GM18951 (cell line): ENCODE data around the gene NELFB.

Source experiments
- POLR2A ChIP-seq: IDR thresholded peaks from 4 replicates; pipeline ENCODE4 v1.6.1; 2011; ENCODE audit warnings: mild to moderate bottlenecking; ENCODE audit not compliant: insufficient read length, insufficient read depth; ENCODE audit errors: extremely low read depth
- in situ Hi-C: fragments of 300-500 bp; cut with MboI; formaldehyde crosslinking; loops from one replicate; pipeline ENCODE4 v1.12.0; 2022; ENCODE audit warnings: low sequenced_read_pairs, mixed read lengths, inconsistent platforms; ENCODE audit not compliant: unreplicated experiment

Gene NELFB

DNA sequence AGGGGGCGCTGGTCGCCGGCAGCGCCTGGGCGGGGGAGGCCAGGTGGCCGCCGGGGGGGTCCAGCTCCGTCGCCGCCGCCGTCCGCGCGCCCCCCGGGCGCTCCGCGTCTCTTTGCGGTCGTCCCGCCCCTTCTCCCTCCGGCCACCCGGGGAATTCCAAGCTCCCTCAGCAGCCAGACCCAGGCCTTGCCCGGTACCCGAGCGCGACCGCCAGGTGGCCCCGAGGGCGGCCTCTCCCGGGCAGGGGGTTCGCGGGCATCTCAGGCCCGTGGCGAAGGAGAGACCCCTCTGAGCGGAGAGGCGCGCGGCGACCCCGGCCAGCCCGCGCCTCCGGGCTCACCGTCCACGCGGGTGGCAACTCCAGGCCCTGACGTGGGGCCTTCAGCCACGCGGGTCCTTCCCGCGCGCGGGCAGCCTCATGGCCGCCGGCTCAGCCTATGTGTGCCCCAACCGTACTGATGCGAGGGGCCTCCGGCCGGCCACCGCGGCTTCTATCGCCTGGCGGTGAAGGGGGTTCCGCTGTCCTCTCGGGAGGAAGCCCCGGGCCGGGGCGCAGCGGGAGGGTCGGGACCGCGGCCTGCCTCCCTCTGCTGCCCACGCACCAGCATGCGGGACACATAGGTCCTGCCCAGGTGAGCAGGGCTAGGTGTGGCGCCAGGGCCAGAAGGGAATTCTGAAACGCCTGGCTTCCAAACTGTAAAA is 47.5 kb downstream of the NELFB start:
- no peak for TF ChIP-seq POLR2A

DNA sequence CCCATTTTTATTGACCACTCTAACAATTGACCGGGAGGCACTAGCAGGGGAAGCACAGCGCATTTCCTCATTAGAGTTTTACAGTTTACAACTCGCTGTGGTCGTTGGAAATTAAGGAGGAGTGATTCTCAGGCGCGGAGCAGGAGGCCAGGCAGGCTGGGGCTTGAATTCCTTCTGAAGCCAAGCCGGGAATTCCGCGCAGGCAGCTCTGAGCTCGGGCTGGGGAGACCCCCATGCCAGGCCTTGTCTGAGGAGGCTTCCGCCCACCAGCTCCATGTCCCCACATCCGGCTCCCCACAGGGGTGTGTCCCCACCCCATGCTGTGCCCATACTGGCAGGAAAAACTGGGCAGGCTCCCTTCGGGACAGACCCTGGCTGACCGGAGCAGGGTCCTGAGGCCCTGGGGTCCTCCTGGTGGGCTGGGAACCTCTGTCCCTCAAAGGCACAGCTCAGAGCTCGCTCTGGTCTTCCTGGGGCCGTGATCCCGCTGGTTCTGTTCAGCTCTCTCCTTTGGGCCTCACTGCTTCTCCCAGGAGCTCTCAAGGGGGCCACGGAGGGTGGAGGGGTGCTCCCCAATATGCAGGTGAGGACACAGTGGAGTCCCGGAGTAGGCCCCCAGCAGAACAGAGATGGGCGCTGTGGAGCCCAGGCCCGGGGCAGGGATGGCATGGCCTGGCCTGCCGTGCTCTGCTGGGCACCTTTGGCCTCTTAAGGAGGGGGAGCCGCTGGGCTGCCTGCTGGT is 48.2 kb downstream of the NELFB start:
- in situ Hi-C loops, result no loop called here
- no peak for TF ChIP-seq POLR2A

More for the DNA sequence above, 47.5 kb downstream of the NELFB start:
- in situ Hi-C loops, result no loop called here

DNA sequence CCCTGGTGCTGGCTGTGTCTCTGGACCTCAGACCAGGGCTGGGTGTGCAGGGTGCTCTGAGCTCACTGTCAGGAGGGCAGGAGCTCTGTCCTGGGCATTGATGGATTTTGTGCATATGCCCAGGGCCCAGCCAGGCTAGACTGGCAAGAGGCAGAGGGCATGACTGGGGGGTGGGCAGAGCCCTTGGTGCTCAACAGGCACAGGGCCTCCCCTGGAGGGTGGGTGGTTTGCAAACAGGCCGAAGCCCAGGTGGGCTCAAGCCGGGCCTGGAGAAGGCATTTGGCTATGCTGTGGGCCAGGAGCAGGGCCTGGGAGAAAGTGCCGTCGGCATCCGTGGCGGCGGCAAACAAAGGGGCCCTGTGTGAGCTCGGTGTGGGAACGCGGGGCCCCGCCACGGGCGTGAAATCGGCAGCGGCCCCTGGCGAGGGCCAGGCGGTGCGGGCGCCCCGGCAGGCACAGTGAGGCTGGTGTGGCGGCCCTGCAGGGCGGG is 48.8 kb downstream of the NELFB start:
- no peak for TF ChIP-seq POLR2A
- in situ Hi-C loops, result no loop called here

DNA sequence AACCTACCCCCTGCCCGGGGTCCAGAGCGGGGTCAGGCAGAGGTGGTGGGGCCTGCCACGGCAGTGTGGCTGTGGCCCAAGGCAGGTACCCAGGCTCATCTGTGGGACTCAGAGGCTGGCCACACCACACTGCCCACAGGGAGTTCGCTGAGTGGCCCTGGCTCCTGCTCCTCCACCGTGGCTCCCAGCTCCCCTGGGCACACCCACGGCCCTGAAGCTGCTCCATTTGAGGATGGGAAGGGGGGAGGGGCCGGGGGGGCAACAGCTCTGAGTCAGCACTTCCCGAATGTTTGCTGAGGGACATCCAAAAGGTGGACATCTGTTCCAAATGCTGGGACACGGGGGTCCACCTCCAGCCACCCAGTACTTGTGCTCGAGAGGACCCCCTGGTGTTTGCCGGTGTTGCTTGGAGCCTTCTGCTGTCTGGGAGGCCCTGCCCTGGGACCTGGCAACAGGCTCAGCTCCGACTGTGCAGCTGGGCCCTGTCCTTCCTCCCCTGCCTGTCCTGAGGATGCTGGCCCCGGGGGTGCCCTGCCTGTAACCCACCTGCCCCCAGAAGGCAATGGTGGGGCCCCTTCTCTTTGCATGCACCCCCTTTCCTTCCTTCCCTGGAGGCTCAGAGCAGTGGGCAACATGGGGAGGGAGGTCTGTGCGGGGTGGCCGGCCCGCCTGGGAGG is 49.4 kb downstream of the NELFB start:
- TF ChIP-seq POLR2A, result no peak
- in situ Hi-C loops, result no loop called here

DNA sequence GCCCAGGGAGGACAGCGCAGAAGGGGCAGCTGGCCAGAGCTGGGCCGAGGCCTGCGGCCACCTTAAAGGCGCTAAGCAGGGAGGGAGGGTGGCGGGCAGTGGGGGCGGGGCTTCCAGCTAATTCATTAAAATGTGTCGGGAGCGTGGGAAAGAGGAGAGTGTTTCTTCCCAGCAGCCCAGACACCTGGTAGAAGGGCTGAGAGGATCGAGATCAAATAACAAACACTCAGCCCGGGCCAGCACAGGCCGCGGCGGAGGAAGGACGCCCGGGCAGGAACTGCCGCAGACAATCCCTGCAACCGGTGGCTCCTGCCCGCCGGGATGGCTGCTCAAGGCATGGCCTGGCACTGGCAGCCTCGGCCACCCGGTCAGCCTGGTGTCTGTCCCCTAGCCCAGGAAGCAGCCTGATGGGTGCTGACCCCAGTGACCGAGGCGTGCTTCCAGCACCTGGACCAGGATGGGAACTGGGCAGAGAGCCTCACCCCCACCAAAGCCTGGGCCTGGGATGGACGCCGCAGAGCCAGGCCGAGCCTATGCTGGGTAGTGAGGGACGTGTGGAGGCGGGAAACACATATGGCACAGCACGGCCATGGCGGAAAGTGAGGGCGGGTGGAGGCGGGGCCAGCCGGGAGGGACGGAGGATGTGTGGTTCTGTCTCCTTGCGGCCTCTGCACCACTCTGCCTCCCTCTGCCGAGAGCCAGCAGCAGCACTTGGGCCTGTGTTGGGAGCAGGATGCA is 50.1 kb downstream of the NELFB start:
- in situ Hi-C loops, result no loop called here
- TF ChIP-seq POLR2A, result no peak

DNA sequence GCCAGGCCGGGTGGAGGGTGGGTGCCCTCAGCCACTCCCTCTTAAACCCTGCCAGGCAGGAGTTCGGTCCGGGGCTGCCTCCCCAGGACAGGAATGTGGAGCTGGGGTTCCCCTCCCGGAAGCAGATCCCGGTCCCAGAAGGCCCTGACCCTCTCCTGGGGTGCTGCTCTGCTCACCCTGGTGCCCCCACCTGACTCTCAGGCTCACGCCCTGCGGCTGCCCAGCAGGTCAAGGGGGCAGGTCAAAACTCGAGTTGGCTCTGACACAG is 50.6 kb downstream of the NELFB start:
- TF ChIP-seq POLR2A, result no peak
- in situ Hi-C loops, result no loop called here

DNA sequence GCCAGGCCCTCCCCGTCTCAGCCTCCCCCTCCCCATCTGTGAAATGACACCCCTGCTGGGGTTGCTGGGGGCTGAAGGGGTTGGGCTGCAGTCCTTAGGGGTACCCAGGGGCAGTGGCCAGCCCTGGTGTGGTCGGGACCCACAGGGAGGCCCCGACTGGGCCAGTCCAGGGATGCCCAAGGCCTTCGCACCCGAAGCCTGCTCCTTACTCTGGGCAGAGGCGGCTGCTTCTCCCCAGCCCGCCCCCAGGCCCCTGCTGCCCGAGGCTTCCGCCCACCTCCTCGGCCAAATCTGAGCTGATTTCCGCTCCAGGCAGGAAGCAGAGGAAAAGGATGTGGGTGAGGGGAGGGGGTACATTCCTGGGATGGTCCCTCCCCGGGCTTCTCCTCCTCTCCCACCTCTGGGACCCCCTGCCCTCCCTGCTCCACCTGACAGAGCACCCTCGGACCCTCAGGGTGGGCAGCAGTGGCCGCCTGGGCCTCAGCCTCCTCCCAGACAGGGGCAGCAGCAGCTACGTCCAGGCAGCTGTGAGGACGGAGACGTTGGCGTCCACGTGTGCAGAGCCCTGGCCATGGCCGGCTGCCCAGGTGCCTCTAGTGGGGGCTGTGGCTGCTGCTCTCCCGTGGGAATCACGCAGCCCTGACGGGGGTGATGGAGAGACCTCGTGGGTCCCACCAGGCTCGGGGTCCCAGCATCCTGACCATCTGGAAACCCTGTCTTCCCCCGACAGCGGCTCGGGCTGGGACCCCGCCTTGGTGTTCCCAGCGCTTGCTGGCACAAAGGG is 51.1 kb downstream of the NELFB start:
- TF ChIP-seq POLR2A, result no peak
- in situ Hi-C loops, result no loop called here

DNA sequence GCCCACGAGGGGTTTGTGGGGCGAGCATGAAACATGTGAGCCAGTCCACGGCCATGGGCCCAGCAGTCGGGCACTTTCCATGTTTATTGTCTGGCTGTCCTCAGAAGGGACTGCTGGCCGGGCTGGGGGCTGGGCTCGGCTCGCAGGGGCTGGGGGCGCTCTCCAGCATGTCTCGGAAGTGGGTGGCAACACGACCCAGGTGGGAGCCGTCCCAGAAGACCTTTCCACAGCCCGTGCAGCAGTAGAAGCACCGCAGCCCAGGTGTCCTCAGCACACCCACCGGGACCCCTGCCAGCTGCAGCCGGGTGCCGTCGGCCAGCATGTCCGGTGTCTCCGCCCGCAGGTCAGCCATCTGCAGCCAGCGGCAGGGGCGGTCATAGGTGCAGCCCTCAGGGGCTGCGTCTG is 51.7 kb downstream of the NELFB start:
- TF ChIP-seq POLR2A, result no peak
- in situ Hi-C loops, result no loop called here

DNA sequence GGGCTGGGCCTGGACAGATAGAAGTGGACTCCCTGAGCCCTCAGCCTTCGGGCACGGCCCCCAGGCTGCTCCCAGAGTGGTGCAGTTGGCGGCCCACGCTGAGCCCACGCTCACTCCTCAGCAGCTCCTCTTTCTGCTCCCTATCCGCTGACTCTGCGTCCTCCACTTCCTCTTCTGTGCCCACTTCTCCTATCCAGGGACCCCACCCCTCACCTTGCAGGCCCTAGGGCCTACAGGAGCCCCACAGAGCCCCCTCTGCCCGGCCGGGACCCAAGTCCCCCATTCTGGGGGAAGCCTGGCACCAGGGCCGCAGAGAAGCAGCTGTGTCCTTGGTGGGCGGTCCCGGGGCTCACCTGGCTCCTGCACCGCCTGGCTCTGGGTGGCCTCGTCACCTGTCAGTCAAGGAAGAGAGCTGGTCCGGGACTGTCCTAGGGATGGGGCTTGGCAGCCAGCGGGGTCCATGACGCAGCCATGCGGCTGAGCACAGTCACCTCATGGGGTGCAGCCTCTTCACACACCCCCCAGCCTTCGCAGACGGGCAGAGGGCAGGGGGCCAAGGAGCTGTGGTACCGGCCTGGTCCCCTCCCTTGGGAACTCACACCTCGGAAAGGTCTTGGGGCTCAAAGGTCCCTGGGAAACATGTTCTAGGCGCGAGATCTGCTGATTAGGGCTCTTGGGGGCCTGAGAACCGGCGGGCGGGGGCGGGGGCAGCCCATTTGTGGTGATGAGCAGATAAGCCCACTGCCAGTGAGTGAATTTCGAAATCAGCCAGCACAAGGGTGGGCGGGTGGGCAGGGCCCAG is 52.3 kb downstream of the NELFB start:
- TF ChIP-seq POLR2A, result no peak

DNA sequence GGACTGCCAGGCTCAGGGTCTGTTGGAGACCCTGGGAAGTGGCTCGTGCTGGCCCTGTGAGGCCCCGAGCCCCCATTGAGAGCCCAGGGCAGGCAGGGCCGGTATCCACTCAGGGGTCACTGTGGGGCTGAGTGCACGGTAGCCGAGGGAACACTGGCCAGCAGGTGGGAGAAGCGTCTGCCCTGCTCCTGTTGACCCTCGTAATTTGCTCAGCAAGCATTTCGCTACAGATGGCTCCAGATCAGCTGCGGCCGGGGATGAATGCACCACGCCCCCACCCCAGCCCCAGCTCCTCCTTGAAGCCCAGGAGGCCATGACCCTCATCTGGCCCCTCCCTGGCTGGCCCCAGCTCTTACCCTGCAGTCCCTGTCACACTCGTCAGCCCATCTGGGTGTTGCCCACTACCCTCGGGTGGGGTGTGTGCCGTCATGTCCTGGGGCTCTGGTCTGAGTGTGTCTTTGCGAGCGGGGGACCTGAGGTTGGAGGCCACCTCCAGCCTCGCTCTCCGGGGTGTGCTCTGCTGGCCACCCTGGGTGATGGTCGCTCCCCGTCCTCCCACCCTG is 53.0 kb downstream of the NELFB start:
- TF ChIP-seq POLR2A, result no peak
- in situ Hi-C loops, result no loop called here

More for the DNA sequence above, 52.3 kb downstream of the NELFB start:
- in situ Hi-C loops, result no loop called here

DNA sequence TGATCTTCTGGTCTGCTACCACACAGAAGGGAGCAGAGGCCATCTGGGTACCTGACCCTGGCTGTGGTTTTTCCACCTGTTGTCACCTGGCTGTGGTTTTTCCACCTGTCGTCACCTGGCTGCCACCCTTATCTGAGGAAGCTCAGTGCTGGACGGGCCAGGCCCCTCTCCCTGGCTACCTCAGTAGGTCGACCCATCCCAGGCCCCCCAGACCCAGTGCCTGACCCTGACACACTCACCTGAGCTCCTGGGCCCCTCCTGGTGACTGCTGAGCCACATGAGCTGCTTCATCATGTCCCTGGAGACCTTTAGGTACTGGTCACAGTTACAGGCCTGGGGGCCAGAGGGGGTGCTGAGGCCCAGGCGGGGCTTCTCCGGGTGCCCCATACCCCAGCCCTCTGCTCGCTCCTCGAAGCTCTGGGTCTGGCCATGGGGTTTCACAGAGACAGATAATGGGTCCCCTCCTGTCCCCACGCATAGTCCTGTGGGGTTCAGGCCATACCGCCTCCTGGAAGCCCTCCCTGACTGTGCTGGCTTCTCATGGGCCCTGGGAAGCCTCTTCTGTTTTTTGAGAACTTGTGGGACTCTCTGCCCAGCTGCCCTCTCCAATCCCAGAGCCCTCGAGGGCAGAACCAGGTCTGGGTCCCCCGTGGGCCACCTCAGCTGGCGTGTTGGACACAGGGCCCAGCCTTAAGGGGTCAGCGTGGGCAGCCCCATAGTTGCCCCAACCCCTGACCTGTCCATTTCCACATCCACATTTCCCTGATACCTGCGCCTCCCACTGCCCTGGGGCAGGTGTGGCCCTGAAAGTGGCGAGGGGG is 54.5 kb downstream of the NELFB start:
- no peak for TF ChIP-seq POLR2A
- in situ Hi-C loops, result no loop called here
